GM19043 (cell line): ENCODE data around the gene C2orf81.
"Not testable (repeated sequence)": the region's sequence is repeated elsewhere in the genome, so short reads cannot be mapped to it uniquely, and the experiment has no call there.

ENCODE experiments used
- ATAC-seq: cut with Tn5 transposase; IDR thresholded peaks from one replicate; pipeline ENCODE4 v1.9.1; 2021; ENCODE audit warnings: low read depth; ENCODE audit not compliant: unreplicated experiment

The C2orf81 gene

GRCh38 chr2:74444498-74445318, 23.3 kb upstream of the C2orf81 start:
- no peak for ATAC-seq

GRCh38 chr2:74442483-74443297, 21.3 kb upstream of the C2orf81 start:
- not testable (repeated sequence) for ATAC-seq

GRCh38 chr2:74441690-74442482, 20.5 kb upstream of the C2orf81 start, which contains the start of gene RTKN:
Gene RTKN, minus strand, starts transcription at chr2:74441937. Its CDS starts 121 bp downstream, at chr2:74441816.
- no peak for ATAC-seq

GRCh38 chr2:74441170-74441689, 19.8 kb upstream of the C2orf81 start:
- ATAC-seq: no peak

GRCh38 chr2:74440378-74441169, 19.2 kb upstream of the C2orf81 start:
- ATAC-seq: peak; percentile 77

- no peak for ATAC-seq
Measured at GRCh38 chr2:74439803-74440377, 18.5 kb upstream of the C2orf81 start.

- no peak for ATAC-seq
Measured at GRCh38 chr2:74439373-74439772, 18.0 kb upstream of the C2orf81 start.

GRCh38 chr2:74438248-74438647, 16.8 kb upstream of the C2orf81 start:
- no peak for ATAC-seq

- no peak for ATAC-seq
Measured at GRCh38 chr2:74436848-74437695, 15.7 kb upstream of the C2orf81 start.

GRCh38 chr2:74436111-74436805, 14.8 kb upstream of the C2orf81 start:
- ATAC-seq: no peak

- ATAC-seq: no peak
Measured at GRCh38 chr2:74430502-74430901, 9.1 kb upstream of the C2orf81 start.

GRCh38 chr2:74429487-74430451, 8.3 kb upstream of the C2orf81 start:
- ATAC-seq: no peak

GRCh38 chr2:74428675-74429074, 7.3 kb upstream of the C2orf81 start:
- ATAC-seq: no peak

GRCh38 chr2:74427551-74427950, 6.1 kb upstream of the C2orf81 start:
- ATAC-seq: no peak

GRCh38 chr2:74426181-74426758, 4.9 kb upstream of the C2orf81 start:
- ATAC-seq: no peak

GRCh38 chr2:74425523-74425922, 4.1 kb upstream of the C2orf81 start:
- ATAC-seq: no peak
